Kidney epithelial cell (primary cell): ENCODE results near the gene FOXJ3. TPM values are rescaled to one million over a fixed set of nuclear protein-coding genes. Genes with fewer than 3 reads are reported as not detected.

Source experiments
- DNase-seq: peaks from one replicate; pipeline ENCODE4 v3.0.0-alpha.2; 2010; ENCODE audit warnings: low read depth
- H3K27me3 ChIP-seq: 2 replicates; pipeline ENCODE4 v1.6.0; 2011; ENCODE audit warnings: low read length; ENCODE audit not compliant: control insufficient read depth, insufficient read depth
- H3K36me3 ChIP-seq: 2 replicates; pipeline ENCODE4 v1.5.1; 2011; ENCODE audit warnings: low read length; ENCODE audit not compliant: control insufficient read depth, insufficient read depth
- H3K4me3 ChIP-seq: 2 replicates; pipeline ENCODE4 v1.5.1; 2011; ENCODE audit warnings: low read depth, mild to moderate bottlenecking, control low read depth, low read length
- CTCF ChIP-seq: IDR thresholded peaks from 2 replicates; pipeline ENCODE4 v1.5.1; 2011; ENCODE audit warnings: mild to moderate bottlenecking, moderate library complexity, low read length, control low read depth, inconsistent platforms; ENCODE audit not compliant: insufficient read depth, poor library complexity, severe bottlenecking
- total RNA-seq: library from RNA; depleted of rRNA; stranded (reverse); fragments of >200 nt; gene quantifications from 2 replicates; pipeline ENCODE4 v1.2.3, GENCODE V29; 2015

FOXJ3 gene
- total RNA-seq, 1 donor from 2014 or later, result 28.6 TPM

DNA sequence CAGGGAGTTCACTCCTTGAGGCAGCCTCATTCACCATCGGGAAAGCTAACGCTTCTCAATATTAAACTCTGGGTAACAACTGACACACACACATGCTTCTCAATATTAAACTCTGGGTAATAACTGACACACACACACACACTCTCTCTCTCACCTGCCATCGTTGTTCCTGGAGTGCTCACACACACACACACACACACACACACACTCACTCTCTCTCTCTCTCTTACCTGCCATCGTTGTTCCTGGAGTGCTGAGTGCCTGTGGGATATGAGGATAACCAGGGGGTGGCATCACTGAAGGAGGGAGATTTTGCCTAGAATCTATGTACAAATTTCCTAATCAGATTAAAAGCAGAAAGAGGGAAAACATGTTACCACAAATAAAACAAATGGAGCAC lies 153.3 kb downstream of the FOXJ3 start:
- no peak for TF ChIP-seq CTCF
- DNase-seq, result no peak
- H3K4me3 ChIP-seq, result no peak overlapping the region
- no peaks in the 10 kb centered on the region for H3K27me3 ChIP-seq
- no peaks in the 10 kb centered on the region for H3K36me3 ChIP-seq

DNA sequence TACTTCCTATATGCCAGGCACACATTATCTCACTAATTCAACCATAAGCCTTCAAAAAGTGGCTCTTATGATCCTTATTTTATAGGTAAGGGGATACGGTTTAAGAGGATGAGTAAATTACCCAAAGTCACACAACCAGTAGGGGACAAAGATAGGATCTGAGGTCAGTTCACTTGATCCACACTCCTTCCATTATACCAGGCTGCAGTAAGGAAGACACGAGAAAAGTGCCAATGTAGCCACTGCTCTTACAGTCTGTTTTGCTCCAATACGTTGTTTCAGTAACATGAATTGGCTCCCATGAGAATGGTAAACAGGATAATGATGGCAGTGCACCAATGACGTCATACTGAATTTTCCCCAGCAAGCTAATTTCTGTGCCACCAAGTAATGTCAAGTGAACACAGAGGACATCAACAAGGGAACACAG lies 155.1 kb downstream of the FOXJ3 start:
- TF ChIP-seq CTCF, result no peak
- no peak for DNase-seq
- H3K27me3 ChIP-seq, result no peaks in the 10 kb centered on the region
- no peaks in the 10 kb centered on the region for H3K36me3 ChIP-seq
- H3K4me3 ChIP-seq, result no peak overlapping the region

- no peaks in the 10 kb centered on the region for H3K36me3 ChIP-seq
- no peak for DNase-seq
These were observed 155.8 kb downstream of the FOXJ3 start for GRCh38 chr1:42179275-42179674.

GRCh38 chr1:42178249-42178648 lies 156.8 kb downstream of the FOXJ3 start:
- TF ChIP-seq CTCF, result no peak
- H3K4me3 ChIP-seq, result no peak overlapping the region
- no peak for DNase-seq

More at GRCh38 chr1:42179275-42179674, 155.8 kb downstream of the FOXJ3 start:
- H3K27me3 ChIP-seq, result no peaks in the 10 kb centered on the region
- TF ChIP-seq CTCF, result no peak
- no peak overlapping the region for H3K4me3 ChIP-seq

GRCh38 chr1:42177541-42177981 lies 157.5 kb downstream of the FOXJ3 start:
- TF ChIP-seq CTCF, result no peak
- H3K27me3 ChIP-seq, result no peaks in the 10 kb centered on the region
- no peaks in the 10 kb centered on the region for H3K36me3 ChIP-seq
- peak; percentile 49 for DNase-seq
- no peak overlapping the region for H3K4me3 ChIP-seq

More at GRCh38 chr1:42178249-42178648, 156.8 kb downstream of the FOXJ3 start:
- Histone ChIP-seq H3K36me3 (no peaks in the 10 kb centered on the region), H3K27me3 (no peaks in the 10 kb centered on the region)

- H3K4me3 ChIP-seq, result no peak overlapping the region
- H3K36me3 ChIP-seq, result no peaks in the 10 kb centered on the region
- H3K27me3 ChIP-seq, result no peaks in the 10 kb centered on the region
- peak; percentile 14 for DNase-seq
- TF ChIP-seq CTCF, result peak; percentile 84
These were observed 158.0 kb downstream of the FOXJ3 start for GRCh38 chr1:42176902-42177519.
